A673 (cell line): ENCODE measurements around the gene LRBA. TPM values are rescaled to one million over a fixed set of nuclear protein-coding genes. Genes with fewer than 3 reads are reported as not detected.

Experiments used
- BruUV-seq: library from RNA; stranded (reverse); fragments of 400-500 nt; replicated peaks from 2 replicates; lab custom pipeline; 2021; lab: Mats Ljungman, UMichigan
- CTCF ChIA-PET: fragments of 300-600 bp; sonication (Branson Sonifier 250); formaldehyde crosslinking; loops from one replicate; lab custom pipeline; 2022; ENCODE audit warnings: antibody characterized with exemption; lab: Charles Lee
- POLR2A ChIA-PET: fragments of 300-600 bp; sonication (Branson Sonifier 250); formaldehyde crosslinking; loops from one replicate; lab custom pipeline; 2022; ENCODE audit warnings: antibody characterized with exemption; ENCODE audit not compliant: low non-redundant PET; lab: Charles Lee
- DNase-seq: peaks from one replicate; pipeline ENCODE4 v3.0.0-alpha.2; 2015; ENCODE audit warnings: low spot score
- H3K27ac ChIP-seq: fragments of 200-600 bp; sonication (generic); 2 replicates; pipeline ENCODE4 v1.5.1; 2016; ENCODE audit warnings: mixed run types, low read depth, mild to moderate bottlenecking, mixed read lengths, antibody characterized with exemption, low read length; ENCODE audit not compliant: poor library complexity, severe bottlenecking
- H3K27me3 ChIP-seq: fragments of 200-600 bp; sonication (generic); replicated peaks from 2 replicates; pipeline ENCODE4 v1.6.1; 2017; ENCODE audit warnings: mixed run types, low read depth, mild to moderate bottlenecking, mixed read lengths, antibody characterized with exemption, low read length; ENCODE audit not compliant: insufficient read depth, poor library complexity
- H3K36me3 ChIP-seq: fragments of 200-600 bp; sonication (generic); 2 replicates; pipeline ENCODE4 v1.6.1; 2016; ENCODE audit warnings: mixed run types, mild to moderate bottlenecking, mixed read lengths, antibody characterized with exemption, low read length; ENCODE audit not compliant: insufficient read depth, poor library complexity, severe bottlenecking
- H3K4me1 ChIP-seq: fragments of 200-600 bp; sonication (generic); 2 replicates; pipeline ENCODE4 v1.6.1; 2017; ENCODE audit warnings: mixed run types, mild to moderate bottlenecking, mixed read lengths, antibody characterized with exemption, low read length; ENCODE audit not compliant: insufficient read depth, poor library complexity, severe bottlenecking
- H3K4me3 ChIP-seq: fragments of 200-600 bp; sonication (generic); 2 replicates; pipeline ENCODE4 v1.5.1; 2016; ENCODE audit warnings: low read depth, mixed run types, mild to moderate bottlenecking, mixed read lengths, low read length; ENCODE audit not compliant: poor library complexity, severe bottlenecking
- H3K9me3 ChIP-seq: fragments of 200-600 bp; sonication (generic); 2 replicates; pipeline ENCODE4 v1.6.1; 2016; ENCODE audit warnings: mixed run types, low read depth, mild to moderate bottlenecking, mixed read lengths, antibody characterized with exemption, low read length; ENCODE audit not compliant: poor library complexity, severe bottlenecking
- EZH2 ChIP-seq: fragments of 200-600 bp; sonication (generic); IDR thresholded peaks from 2 replicates; pipeline ENCODE4 v1.6.1; 2017; ENCODE audit warnings: borderline replicate concordance, low read depth, mild to moderate bottlenecking, mixed read lengths, antibody characterized with exemption, low read length; ENCODE audit not compliant: poor library complexity, severe bottlenecking
- intact Hi-C: fragments of 100-400 bp; cut with micrococcal nuclease; formaldehyde crosslinking; loops from one replicate; pipeline ENCODE4 v1.10.0; 2022; ENCODE audit not compliant: unreplicated experiment
- total RNA-seq: library from RNA; stranded (reverse); gene quantifications from 2 replicates; pipeline ENCODE4 v1.2.3, GENCODE V29; 2021
- TF ChIP-seq, protein P1 (sequence below): fragments of 300-800, 200-600 bp; sonication (generic); conservative IDR thresholded peaks from 2 replicates; pipeline ENCODE4 v1.5.1; 2017; ENCODE audit warnings: low read depth, mild to moderate bottlenecking, antibody characterized with exemption, low read length, moderate library complexity, mixed read lengths

Gene LRBA
- total RNA-seq, 1 experiment from 2014 or later: 35.7 TPM

DNA sequence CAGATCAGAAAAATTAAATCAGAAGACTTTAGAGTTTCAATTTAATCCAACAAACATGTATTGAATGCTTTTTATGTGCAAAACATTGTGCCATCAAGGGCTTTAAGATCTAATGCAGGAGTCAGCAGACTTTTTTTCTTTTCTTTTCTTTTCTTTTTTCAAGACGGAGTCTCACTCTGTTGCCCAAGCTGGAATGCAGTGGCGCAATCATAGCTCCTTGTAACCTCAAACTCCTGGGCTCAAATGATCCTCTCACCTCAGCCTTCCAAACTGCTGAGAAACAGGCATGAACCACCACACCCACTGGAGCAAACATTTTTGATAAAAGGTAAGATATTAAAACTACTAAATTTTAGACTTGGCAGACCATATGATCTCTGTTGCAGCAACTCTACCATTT lies 24.6 kb upstream of the LRBA start:
- Histone ChIP-seq H3K27me3 (no peaks in the 10 kb centered on the region), H3K27ac (no peak overlapping the region), H3K9me3 (no peaks in the 10 kb centered on the region), H3K4me3 (no peak overlapping the region), H3K4me1 (no peaks in the 10 kb centered on the region), H3K36me3 (no peaks in the 10 kb centered on the region)
- intact Hi-C loops: no loop called here
- CTCF ChIA-PET: no interaction called here
- no TSS peak for BruUV-seq
- no peak for DNase-seq
- POLR2A ChIA-PET: no interaction called here
- no peak for TF ChIP-seq EZH2
- TF ChIP-seq, protein P1, sequence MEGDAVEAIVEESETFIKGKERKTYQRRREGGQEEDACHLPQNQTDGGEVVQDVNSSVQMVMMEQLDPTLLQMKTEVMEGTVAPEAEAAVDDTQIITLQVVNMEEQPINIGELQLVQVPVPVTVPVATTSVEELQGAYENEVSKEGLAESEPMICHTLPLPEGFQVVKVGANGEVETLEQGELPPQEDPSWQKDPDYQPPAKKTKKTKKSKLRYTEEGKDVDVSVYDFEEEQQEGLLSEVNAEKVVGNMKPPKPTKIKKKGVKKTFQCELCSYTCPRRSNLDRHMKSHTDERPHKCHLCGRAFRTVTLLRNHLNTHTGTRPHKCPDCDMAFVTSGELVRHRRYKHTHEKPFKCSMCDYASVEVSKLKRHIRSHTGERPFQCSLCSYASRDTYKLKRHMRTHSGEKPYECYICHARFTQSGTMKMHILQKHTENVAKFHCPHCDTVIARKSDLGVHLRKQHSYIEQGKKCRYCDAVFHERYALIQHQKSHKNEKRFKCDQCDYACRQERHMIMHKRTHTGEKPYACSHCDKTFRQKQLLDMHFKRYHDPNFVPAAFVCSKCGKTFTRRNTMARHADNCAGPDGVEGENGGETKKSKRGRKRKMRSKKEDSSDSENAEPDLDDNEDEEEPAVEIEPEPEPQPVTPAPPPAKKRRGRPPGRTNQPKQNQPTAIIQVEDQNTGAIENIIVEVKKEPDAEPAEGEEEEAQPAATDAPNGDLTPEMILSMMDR: no peak

DNA sequence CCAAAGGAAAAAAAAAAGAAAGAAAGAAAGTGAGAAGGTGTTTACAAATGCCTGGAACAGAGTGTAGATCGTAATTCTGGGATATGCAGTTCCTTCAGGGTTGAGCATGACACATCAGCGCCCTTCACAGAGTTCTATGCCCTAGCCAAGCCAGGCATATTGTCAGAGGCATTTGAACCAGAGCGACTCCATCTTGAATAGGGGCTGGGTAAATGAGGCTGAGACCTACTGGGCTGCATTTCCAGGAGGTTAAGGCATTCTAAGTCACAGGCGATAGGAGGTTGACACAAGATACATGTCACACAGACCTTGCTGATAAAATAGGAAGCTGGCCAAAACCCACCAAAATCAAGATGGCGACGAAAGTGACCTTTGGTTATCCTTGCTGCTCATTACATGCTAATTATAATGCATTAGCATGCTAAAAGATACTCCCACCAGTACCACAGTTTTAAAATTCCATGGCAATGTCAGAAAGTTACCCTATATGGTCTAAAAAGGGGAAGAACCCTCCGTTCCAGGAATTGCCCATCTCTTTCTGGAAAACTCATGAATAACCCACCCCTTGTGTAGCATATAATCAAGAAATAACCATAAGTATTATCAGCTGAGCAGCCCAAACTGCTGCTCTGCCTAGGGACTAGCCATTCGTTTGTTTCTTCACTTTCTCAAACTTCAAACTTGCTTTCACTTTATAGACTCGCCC lies 23.5 kb upstream of the LRBA start:
- ChIA-PET POLR2A (no interaction called here), CTCF (no interaction called here)
- Histone ChIP-seq H3K4me1 (no peaks in the 10 kb centered on the region), H3K27me3 (no peaks in the 10 kb centered on the region), H3K27ac (no peak overlapping the region), H3K9me3 (no peaks in the 10 kb centered on the region), H3K36me3 (no peaks in the 10 kb centered on the region), H3K4me3 (no peak overlapping the region)
- no peak for TF ChIP-seq EZH2
- TF ChIP-seq, protein P1: no peak
- DNase-seq: no peak
- no TSS peak for BruUV-seq
- intact Hi-C loops: no loop called here

DNA sequence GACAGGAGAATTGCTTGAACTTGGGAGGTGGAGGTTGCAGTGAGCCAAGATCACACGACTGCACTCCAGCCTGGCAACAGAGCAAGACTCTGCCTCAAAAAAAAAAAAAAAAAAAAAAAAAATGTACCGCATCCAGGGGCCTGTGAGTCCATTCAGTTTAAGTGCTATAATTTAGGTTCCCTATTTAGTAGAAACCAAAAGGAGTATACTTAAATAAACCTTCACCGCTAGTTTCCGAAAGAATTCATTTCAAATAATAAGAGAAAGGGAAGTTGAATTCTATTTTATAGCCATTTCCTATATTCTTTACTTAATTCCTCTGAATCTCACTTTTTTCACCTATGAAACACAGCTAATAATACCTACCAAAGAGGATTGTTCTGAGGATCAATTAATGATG lies 20.8 kb upstream of the LRBA start:
- H3K27ac ChIP-seq: no peak overlapping the region
- no peak overlapping the region for H3K4me3 ChIP-seq
- H3K27me3 ChIP-seq: no peaks in the 10 kb centered on the region
- intact Hi-C loops: no loop called here
- POLR2A ChIA-PET: no interaction called here
- no peak for DNase-seq
- no peaks in the 10 kb centered on the region for H3K4me1 ChIP-seq
- H3K9me3 ChIP-seq: no peaks in the 10 kb centered on the region
- no peaks in the 10 kb centered on the region for H3K36me3 ChIP-seq
- CTCF ChIA-PET: no interaction called here
- TF ChIP-seq EZH2: no peak
- TF ChIP-seq, protein P1: no peak
- no TSS peak for BruUV-seq
